AG04450 (cell line): ENCODE results near the gene MAP3K7. TPM values are rescaled to one million over a fixed set of nuclear protein-coding genes. Genes with fewer than 3 reads are reported as not detected.

Experiments
- CTCF ChIA-PET: fragments of 300-600, 350-600 bp; formaldehyde crosslinking; extraction: SDS; loops from one replicate; lab custom pipeline; 2022; ENCODE audit warnings: antibody characterized with exemption, inconsistent platforms; lab: Charles Lee
- POLR2A ChIA-PET: fragments of 350-600 bp; formaldehyde crosslinking; extraction: SDS; loops from one replicate; lab custom pipeline; 2021; ENCODE audit warnings: antibody characterized with exemption, inconsistent platforms; lab: Yijun Ruan, JAX
- DNase-seq: peaks from one replicate; pipeline ENCODE4 v3.0.0-alpha.2; 2011; ENCODE audit warnings: low read depth, low spot score
- H3K27ac ChIP-seq: one replicate; pipeline ENCODE4 v1.5.1; 2012; ENCODE audit warnings: low read depth, low read length, control low read depth
- H3K27me3 ChIP-seq: one replicate; pipeline ENCODE4 v1.6.0; 2012; ENCODE audit warnings: low read length; ENCODE audit not compliant: control insufficient read depth, insufficient read depth
- H3K4me3 ChIP-seq: 2 replicates; pipeline ENCODE4 v1.5.1; 2011; ENCODE audit warnings: mild to moderate bottlenecking, low read depth, low read length, control low read depth
- H3K9me3 ChIP-seq: 2 replicates; pipeline ENCODE4 v1.5.1; 2012; ENCODE audit warnings: low read length; ENCODE audit not compliant: control insufficient read depth, insufficient read depth
- CTCF ChIP-seq: IDR thresholded peaks from 2 replicates; pipeline ENCODE4 v1.5.1; 2011; ENCODE audit warnings: low read depth, low read length, control low read depth, inconsistent platforms
- polyA plus RNA-seq: library from polyadenylated mRNA; depleted of rRNA; stranded (reverse); fragments of >200 nt; gene quantifications from 2 replicates; pipeline ENCODE4 v1.2.3, GENCODE V29; 2011

The MAP3K7 gene
- polyA plus RNA-seq, 1 experiment, result 52.4 TPM

GRCh38 chr6:90536520-90536919, 50.4 kb downstream of the MAP3K7 start:
- DNase-seq, result no peak
- ChIA-PET CTCF (no interaction called here), POLR2A (no interaction called here)
- Histone ChIP-seq H3K27me3 (no peaks in the 10 kb centered on the region), H3K4me3 (no peak overlapping the region), H3K27ac (no peak overlapping the region), H3K9me3 (no peaks in the 10 kb centered on the region)
- no peak for TF ChIP-seq CTCF

GRCh38 chr6:90534337-90535025, 52.4 kb downstream of the MAP3K7 start:
- H3K27me3 ChIP-seq, result no peaks in the 10 kb centered on the region
- H3K27ac ChIP-seq, result no peak overlapping the region
- POLR2A ChIA-PET, result no interaction called here
- TF ChIP-seq CTCF, result no peak
- CTCF ChIA-PET, result interaction anchor here (1.0 kb wide), 1 partner anchor 594 kb away, joined by 3 read pairs; no protein-coding TSS in a partner anchor
- H3K4me3 ChIP-seq, result no peak overlapping the region
- no peaks in the 10 kb centered on the region for H3K9me3 ChIP-seq
- no peak for DNase-seq

GRCh38 chr6:90533615-90534336, 53.1 kb downstream of the MAP3K7 start:
- no peaks in the 10 kb centered on the region for H3K9me3 ChIP-seq
- no peak overlapping the region for H3K4me3 ChIP-seq
- POLR2A ChIA-PET, result no interaction called here
- H3K27ac ChIP-seq, result no peak overlapping the region
- TF ChIP-seq CTCF, result no peak
- no peak for DNase-seq
- H3K27me3 ChIP-seq, result no peaks in the 10 kb centered on the region
- CTCF ChIA-PET, result no interaction called here

- no peak overlapping the region for H3K27ac ChIP-seq
- H3K9me3 ChIP-seq, result no peaks in the 10 kb centered on the region
- ChIA-PET POLR2A (no interaction called here), CTCF (no interaction called here)
- no peaks in the 10 kb centered on the region for H3K27me3 ChIP-seq
- no peak for DNase-seq
- TF ChIP-seq CTCF, result no peak
- no peak overlapping the region for H3K4me3 ChIP-seq
Measured at GRCh38 chr6:90530882-90531281, 56.0 kb downstream of the MAP3K7 start.

GRCh38 chr6:90525421-90525820, 61.5 kb downstream of the MAP3K7 start:
- ChIA-PET POLR2A (no interaction called here), CTCF (no interaction called here)
- H3K27ac ChIP-seq, result no peak overlapping the region
- no peak overlapping the region for H3K4me3 ChIP-seq
- no peak for TF ChIP-seq CTCF
- no peaks in the 10 kb centered on the region for H3K9me3 ChIP-seq
- no peak for DNase-seq
- H3K27me3 ChIP-seq, result no peaks in the 10 kb centered on the region
